Right hindlimb (tissue), 1 donor: ENCODE results near the gene UMAD1.

Source experiments
- DNase-seq: peaks from one replicate; pipeline ENCODE4 v3.0.0-alpha.2; 2018

The UMAD1 gene

GRCh38 chr7:7736671-7737070 lies 96.1 kb downstream of the UMAD1 start:
- DNase-seq, result peak; percentile 28

- DNase-seq, result no peak
Observed at GRCh38 chr7:7737674-7738073, 97.1 kb downstream of the UMAD1 start.

- DNase-seq, result no peak
Observed at GRCh38 chr7:7738177-7738576, 97.6 kb downstream of the UMAD1 start.

- DNase-seq, result no peak
Observed at GRCh38 chr7:7738622-7739021, 98.1 kb downstream of the UMAD1 start.

GRCh38 chr7:7739204-7740036 lies 98.9 kb downstream of the UMAD1 start:
- DNase-seq, result no peak

- DNase-seq, result no peak
Observed at GRCh38 chr7:7740037-7740355, 99.4 kb downstream of the UMAD1 start.

GRCh38 chr7:7742223-7742622 lies 101.7 kb downstream of the UMAD1 start:
- DNase-seq, result no peak

GRCh38 chr7:7745258-7745657 lies 104.7 kb downstream of the UMAD1 start:
- no peak for DNase-seq

GRCh38 chr7:7745966-7746365 lies 105.4 kb downstream of the UMAD1 start:
- no peak for DNase-seq

GRCh38 chr7:7746458-7746857 lies 105.9 kb downstream of the UMAD1 start:
- DNase-seq, result no peak

GRCh38 chr7:7750571-7751242 lies 110.2 kb downstream of the UMAD1 start:
- no peak for DNase-seq

GRCh38 chr7:7751243-7752092 lies 110.9 kb downstream of the UMAD1 start:
- no peak for DNase-seq

GRCh38 chr7:7756577-7756976 lies 116.0 kb downstream of the UMAD1 start:
- no peak for DNase-seq

- DNase-seq, result no peak
Observed at GRCh38 chr7:7757576-7757975, 117.0 kb downstream of the UMAD1 start.

- DNase-seq, result no peak
Observed at GRCh38 chr7:7761340-7761973, 120.9 kb downstream of the UMAD1 start.

GRCh38 chr7:7761974-7762779 lies 121.6 kb downstream of the UMAD1 start:
- no peak for DNase-seq

GRCh38 chr7:7764520-7765396 lies 124.2 kb downstream of the UMAD1 start:
- DNase-seq, result no peak

- DNase-seq, result no peak
Observed at GRCh38 chr7:7765422-7765821, 124.9 kb downstream of the UMAD1 start.

- no peak for DNase-seq
Observed at GRCh38 chr7:7766671-7767070, 126.1 kb downstream of the UMAD1 start.

- no peak for DNase-seq
Observed at GRCh38 chr7:7768977-7769709, 128.6 kb downstream of the UMAD1 start.
